HepG2 (cell line): ENCODE measurements around the gene EPB41L1. TPM values are rescaled to one million over a fixed set of nuclear protein-coding genes. Genes with fewer than 3 reads are reported as not detected.
A peak's percentile ranks its signal among the peaks of the same experiment; 100 is the strongest.

Experiments used
- CEBPG ChIP-seq: IDR thresholded peaks from 2 replicates; pipeline ENCODE4 v1.6.1; 2016
- ETV5 ChIP-seq: IDR thresholded peaks from 2 replicates; pipeline ENCODE4 v1.6.1; 2018; ENCODE audit warnings: missing biosample characterization, missing genetic modification reagents, inconsistent platforms, borderline replicate concordance
- FOXC1 ChIP-seq: sonication (generic); formaldehyde crosslinking; IDR thresholded peaks from 2 replicates; pipeline ENCODE4 v1.8.0; 2022; ENCODE audit warnings: mild to moderate bottlenecking, missing genetic modification reagents, borderline replicate concordance
- NAIF1 ChIP-seq: sonication (generic); formaldehyde crosslinking; IDR thresholded peaks from 2 replicates; pipeline ENCODE4 v1.5.0; 2020; ENCODE audit warnings: mild to moderate bottlenecking, missing genetic modification reagents, borderline replicate concordance
- SKI ChIP-seq: fragments of 450-650 bp; IDR thresholded peaks from one replicate; pipeline ENCODE4 v1.6.1; 2018; ENCODE audit warnings: mild to moderate bottlenecking; ENCODE audit not compliant: partially characterized antibody
- UBTF ChIP-seq: sonication (generic); formaldehyde crosslinking; IDR thresholded peaks from 2 replicates; pipeline ENCODE4 v1.4.0; 2020; ENCODE audit warnings: mild to moderate bottlenecking, missing genetic modification reagents
- WIZ ChIP-seq: sonication (generic); formaldehyde crosslinking; IDR thresholded peaks from 2 replicates; pipeline ENCODE4 v1.5.1; 2020; ENCODE audit warnings: mild to moderate bottlenecking, missing genetic modification reagents
- ZBTB33 ChIP-seq: sonication (generic); formaldehyde crosslinking; IDR thresholded peaks from 2 replicates; pipeline ENCODE4 v1.4.0; 2020; ENCODE audit warnings: missing genetic modification reagents
- ZBTB39 ChIP-seq: sonication (generic); formaldehyde crosslinking; IDR thresholded peaks from 2 replicates; pipeline ENCODE4 v1.5.0; 2020; ENCODE audit warnings: missing genetic modification reagents
- ZFP36L2 ChIP-seq: sonication (generic); formaldehyde crosslinking; IDR thresholded peaks from 2 replicates; pipeline ENCODE4 v1.4.0; 2020; ENCODE audit warnings: missing genetic modification reagents
- ZNF282 ChIP-seq: fragments of 450-650 bp; IDR thresholded peaks from 2 replicates; pipeline ENCODE4 v1.6.1; 2018; ENCODE audit not compliant: partially characterized antibody
- ZNF296 ChIP-seq: sonication (generic); formaldehyde crosslinking; conservative IDR thresholded peaks from 2 replicates; pipeline ENCODE4 v1.5.0; 2020; ENCODE audit warnings: mild to moderate bottlenecking, missing genetic modification reagents
- ZNF329 ChIP-seq: sonication (generic); formaldehyde crosslinking; IDR thresholded peaks from 2 replicates; pipeline ENCODE4 v1.9.0; 2021; ENCODE audit warnings: low read depth, mild to moderate bottlenecking, missing genetic modification reagents
- ZNF407 ChIP-seq: sonication (generic); formaldehyde crosslinking; IDR thresholded peaks from one replicate; pipeline ENCODE4 v1.5.1; 2020; ENCODE audit warnings: mild to moderate bottlenecking, missing genetic modification reagents; ENCODE audit errors: not compliant biosample characterization
- ZNF607 ChIP-seq: sonication (generic); formaldehyde crosslinking; IDR thresholded peaks from 2 replicates; pipeline ENCODE4 v1.5.1; 2020; ENCODE audit warnings: missing genetic modification reagents, mild to moderate bottlenecking, borderline replicate concordance
- ZNF614 ChIP-seq: IDR thresholded peaks from 2 replicates; pipeline ENCODE4 v1.6.1; 2018; ENCODE audit warnings: missing biosample characterization, missing genetic modification reagents, inconsistent platforms, borderline replicate concordance
- polyA plus RNA-seq, 8 experiments: library from polyadenylated mRNA; depleted of rRNA in 3 of 8; stranded (reverse) in 7 of 8; unstranded in 1 of 8; fragments of >200 nt; fragmentation: Illumina TruSeq in 4 of 8; extraction: Trizol in 4 of 8; gene quantifications; 2 replicates each; pipeline versions ENCODE4 v1.2.1 to v1.2.3, GENCODE V29; 2011 to 2016; ENCODE audit warnings: low read depth in 4 of 8, missing spikeins in 1 of 8, mixed read lengths in 1 of 8; ENCODE audit not compliant: insufficient read depth in 1 of 8
- total RNA-seq, 5 experiments: library from RNA; depleted of rRNA; stranded (reverse); fragments of >200 nt; fragmentation: Illumina TruSeq; extraction: Trizol; gene quantifications; 2 replicates each; pipeline ENCODE4 v1.2.3, GENCODE V29; 2016; ENCODE audit warnings: low read depth in 1 of 5

Gene EPB41L1
- total and polyA plus RNA-seq, 2 of the 13 experiments (the other 11 are each of a cell fraction or from before 2014, with no cell fraction given), result 16.7 to 39.0 TPM

- TF ChIP-seq ZNF407 (CRISPR knock-in tag), result no peak
- TF ChIP-seq UBTF, result peak; percentile 21; the same call in 1 of the 2 replicates
- no peak for TF ChIP-seq SKI
- peak; percentile 79; the same call in 1 of the 2 replicates for TF ChIP-seq FOXC1 (CRISPR knock-in tag)
- TF ChIP-seq ETV5 (CRISPR knock-in tag), result no peak
- TF ChIP-seq NAIF1 (CRISPR knock-in tag), result no peak
- no peak for TF ChIP-seq ZNF607 (CRISPR knock-in tag)
- no peak for TF ChIP-seq ZNF329 (CRISPR knock-in tag)
- TF ChIP-seq CEBPG (CRISPR knock-in tag), result no peak
- TF ChIP-seq WIZ (CRISPR knock-in tag), result no peak
- TF ChIP-seq ZBTB33 (CRISPR knock-in tag), result no peak
- TF ChIP-seq ZNF296 (CRISPR knock-in tag), result no peak
- TF ChIP-seq ZBTB39 (CRISPR knock-in tag), result no peak
- TF ChIP-seq ZNF282, result no peak
- TF ChIP-seq ZNF614 (CRISPR knock-in tag), result no peak; the same call in 1 of the 2 replicates
- TF ChIP-seq ZFP36L2 (CRISPR knock-in tag), result no peak
Measured at GRCh38 chr20:36202891-36203338, 48.4 kb downstream of the EPB41L1 start (continued).
